ENCODE data around the gene CRMP1.

The CRMP1 gene

DNA sequence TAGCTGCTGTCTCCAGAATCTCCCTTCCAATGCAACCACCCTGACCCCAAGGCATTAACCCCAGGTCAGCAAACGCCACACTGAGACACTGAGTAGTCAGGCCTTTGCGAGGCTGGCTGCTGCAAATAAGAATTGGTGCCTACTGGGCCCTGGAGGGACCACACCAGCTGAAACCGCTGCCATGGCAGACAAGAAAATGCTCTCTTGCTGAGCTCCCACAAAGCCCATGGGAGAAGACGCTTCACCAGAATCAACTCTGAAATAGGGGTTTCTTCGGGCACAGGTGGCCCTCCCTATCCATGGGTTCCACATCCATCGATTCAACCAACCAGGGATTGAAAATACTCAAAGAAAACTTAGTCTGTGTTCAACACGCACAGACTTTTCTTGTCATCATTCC, 26.7 kb upstream of the CRMP1 start:
- no peak for DNase-seq (ENCODE audit: low read depth)

DNA sequence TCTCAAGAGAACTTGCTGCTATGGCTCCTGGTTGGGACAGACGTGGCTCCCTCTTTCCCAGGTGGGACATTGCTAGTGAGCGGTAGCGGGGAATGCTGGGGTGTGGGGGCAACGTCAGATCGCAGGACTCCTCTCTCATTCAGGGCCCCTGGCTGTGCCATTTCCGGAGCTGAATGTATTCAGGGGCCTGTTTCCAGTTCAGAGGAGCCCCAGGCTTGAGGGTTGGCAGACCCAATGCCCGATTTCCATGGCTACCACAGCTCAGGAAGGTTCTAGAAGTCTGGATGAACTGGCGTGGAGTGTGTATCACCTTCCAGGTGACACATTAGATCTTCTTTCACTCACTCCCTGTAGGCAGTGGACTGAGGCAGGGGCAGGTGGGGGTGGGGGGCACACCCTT, 26.2 kb upstream of the CRMP1 start:
- no peak for DNase-seq (ENCODE audit: low read depth)

DNA sequence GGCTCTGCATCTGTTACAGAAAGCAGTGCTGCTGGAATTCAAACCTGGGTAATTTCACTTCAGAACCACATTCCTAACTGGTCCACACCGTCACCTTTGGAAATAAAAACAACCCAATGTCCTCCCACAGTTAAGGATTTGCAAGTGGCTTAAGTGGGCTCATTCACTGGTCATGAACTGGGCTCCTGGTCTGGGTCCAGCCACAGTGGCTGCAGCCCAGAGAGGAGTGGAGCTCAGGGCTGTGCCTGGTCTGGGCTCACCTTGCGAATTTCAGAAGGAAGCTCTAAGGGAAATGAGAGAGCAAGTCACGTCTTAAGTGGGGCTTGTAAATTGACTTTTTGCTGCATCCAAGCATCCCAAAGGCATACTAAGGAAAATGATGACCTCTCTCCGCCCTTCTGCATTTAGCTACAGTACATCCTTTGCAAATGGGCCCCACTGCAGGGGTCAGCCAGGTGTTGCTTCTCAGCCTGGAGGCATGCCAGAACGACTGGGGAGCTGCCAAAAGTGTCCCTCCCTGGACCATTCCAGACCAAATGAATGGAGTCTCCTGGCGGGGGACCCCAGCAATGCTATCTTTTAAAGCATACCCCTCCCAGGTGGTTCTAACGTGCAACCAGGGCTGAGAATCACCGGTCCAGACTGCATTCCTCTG, 25.6 kb upstream of the CRMP1 start:
- DNase-seq (ENCODE audit: low read depth), result no peak

DNA sequence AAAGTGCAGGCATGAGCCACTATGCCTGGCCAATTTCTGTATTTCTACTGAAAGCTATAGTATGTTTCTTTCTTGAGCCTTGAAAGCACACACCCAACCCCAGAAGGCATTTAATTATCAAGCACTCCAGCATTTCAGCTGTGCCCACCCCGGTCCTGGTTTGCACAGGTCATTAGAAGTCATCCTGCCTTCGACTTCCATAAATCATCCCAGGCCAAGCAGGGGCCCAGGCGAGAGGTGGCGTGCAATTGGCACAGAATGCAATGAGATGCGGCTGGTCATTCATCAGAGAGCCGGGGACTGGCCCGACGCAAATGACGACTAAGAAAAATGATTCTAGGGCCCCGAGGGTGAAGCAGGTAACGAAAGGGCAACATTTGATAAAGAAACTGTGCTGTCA, 24.8 kb upstream of the CRMP1 start:
- DNase-seq (ENCODE audit: low read depth), result no peak

DNA sequence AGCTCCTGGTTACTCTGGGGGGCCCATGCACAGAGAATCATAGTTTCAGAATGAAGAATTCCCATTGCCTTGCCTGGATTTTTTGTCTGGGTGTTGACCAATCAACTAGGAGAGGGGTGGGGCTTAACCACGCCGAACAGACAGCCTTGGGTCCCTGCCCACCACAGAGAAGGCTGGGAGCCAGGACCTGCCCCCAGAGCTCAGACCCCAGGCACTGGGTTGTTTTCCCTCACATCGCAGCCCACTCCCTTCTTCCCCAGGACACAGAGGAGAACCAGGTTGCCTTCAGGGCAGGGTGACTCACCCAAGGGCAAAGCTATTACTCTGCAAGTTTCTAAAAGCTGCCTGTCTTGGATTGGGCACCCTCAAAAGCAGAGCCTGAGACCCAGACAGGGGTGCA, 23.3 kb upstream of the CRMP1 start:
- no peak for DNase-seq (ENCODE audit: low read depth)

DNA sequence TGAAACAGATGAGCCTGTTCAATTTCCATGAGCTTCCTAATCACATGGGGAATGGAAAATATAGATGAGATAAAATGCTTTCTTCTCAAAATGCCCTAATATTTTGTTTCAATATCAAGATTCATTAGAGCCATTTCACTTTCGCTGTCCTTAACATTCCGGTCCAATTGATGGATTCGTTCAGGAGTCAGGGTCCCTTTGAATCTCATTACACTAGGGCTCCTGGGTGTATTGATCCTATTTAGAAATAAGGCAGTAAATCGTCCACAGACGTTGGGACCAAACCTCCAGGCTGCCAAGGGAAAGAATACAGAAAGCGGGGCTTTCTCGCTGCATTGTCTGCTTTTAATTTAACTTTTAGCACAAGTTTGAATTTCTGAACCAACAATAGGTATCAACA, 20.6 kb upstream of the CRMP1 start:
- DNase-seq (ENCODE audit: low read depth), result no peak

DNA sequence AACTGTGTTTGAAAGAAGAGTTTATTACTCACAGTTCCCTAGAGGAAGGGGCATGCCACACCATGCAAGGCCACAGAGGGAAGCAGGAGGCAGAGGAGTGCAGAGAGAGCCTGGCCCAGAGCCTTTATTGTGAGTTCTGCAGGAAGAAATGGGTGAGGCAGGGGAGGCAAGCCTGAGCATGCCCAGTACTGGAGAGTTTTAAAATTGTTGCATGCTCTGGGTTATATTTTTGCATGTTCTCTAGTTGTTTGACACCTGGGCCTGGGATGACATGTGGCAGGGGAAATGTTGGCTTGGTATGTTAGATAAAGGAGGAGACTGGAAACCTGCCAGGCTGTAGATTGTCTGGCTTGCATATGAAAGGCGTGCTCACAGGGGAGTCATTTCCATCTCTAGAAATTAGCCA, 19.7 kb upstream of the CRMP1 start:
- DNase-seq (ENCODE audit: low read depth), result no peak

DNA sequence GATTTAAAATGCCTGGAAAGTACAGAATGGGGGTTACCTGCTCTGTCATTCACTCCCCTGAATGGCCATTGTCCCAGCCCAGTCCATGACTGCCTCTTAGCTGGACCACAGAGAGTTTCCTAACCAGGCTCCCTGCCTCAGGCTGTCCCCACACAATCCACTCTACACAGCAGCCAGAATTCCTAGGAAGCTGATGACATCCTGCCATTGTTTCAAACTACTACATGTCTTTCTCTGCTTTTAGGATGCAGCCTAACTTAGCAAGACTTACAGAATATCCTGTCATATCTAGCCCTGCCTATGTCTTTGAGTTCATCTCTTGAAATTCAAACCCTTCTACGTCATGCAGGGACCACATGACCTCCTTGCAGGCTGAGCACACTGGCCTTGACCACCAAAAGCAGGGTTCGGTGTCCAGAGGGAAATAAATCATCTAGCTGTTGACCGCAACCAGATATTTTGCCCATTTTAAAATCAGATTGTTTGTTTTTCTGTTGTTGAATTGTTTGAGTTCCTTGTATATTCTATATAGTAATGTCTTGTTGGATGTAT, 16.1 kb upstream of the CRMP1 start:
- DNase-seq (ENCODE audit: low read depth), result no peak

DNA sequence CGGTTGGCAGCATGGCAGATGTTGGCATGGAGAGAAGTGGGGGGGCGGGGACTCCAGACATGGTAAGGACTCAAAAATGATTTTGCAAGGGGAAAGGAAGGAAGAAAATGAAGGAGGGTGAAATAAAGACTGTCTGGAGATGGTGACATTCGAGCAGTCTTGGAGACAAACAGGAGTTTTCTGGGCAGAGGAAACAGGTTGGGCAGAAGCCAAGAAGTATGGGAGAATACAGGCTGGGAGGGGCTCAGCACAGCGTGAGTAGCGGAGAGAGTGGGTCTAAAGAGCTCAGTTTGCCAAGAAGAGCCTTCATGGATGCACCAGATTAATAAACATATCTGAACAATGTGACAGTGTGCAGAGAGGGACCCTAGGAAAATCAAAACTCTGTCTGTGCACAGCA, 13.3 kb upstream of the CRMP1 start:
- no peak for DNase-seq (ENCODE audit: low read depth)

DNA sequence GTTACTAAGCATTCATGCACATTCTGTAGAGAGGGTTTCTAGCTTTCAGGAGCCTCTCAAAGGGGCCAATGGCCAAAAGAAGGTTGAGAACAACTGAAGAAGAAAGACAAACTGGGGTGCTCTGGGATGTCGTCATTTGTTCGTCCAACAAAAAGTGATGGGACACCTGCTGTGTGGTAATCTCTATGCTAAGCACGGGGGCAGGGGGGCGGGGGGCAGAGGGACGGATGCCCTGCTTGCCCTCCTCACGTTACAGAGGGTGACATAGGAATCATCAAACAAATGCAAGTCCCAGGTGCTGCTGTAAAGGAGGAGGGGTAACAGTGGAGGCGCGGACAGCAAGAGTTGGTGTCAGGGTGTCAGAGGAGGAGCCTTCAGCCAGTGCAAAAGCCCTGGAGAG, 12.8 kb upstream of the CRMP1 start:
- DNase-seq (ENCODE audit: low read depth), result no peak

DNA sequence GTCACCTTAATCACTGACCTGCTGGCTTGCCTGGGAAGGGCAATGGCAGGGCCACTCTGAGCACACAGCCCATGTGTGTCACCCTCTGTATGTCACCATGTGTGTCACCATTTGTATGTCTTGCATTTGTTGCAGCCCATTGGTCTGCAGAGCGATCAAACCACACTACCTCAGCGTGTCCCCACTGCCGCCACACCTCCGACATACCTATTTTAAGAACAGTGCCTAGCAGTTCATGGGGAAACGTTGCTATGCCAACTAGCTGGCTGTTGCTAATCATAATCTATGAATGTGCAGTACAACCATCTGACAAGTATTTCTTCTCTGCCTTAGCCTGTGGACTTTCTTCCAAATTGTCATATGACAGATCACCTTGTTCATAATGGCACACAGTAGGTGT, 8.0 kb upstream of the CRMP1 start:
- DNase-seq (ENCODE audit: low read depth), result no peak

DNA sequence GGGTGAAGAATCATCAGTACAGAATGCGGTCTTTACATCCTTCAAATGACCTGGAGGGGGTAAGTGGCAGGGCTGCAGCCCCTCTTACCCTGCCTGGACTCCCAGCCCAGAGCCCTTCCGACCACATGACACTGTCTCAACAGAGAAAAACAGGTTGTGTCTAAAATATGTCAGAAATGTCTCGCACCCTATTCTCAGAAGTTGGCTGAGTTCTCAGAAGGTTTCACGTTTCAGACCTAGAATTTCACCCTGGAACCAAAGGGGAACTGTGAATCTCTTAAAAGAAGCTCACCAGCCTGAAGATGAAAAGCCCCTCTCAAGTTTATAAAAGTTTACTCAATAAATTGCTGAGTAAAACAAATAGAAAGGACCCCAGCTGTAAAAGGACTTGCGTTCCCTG, 7.0 kb upstream of the CRMP1 start:
- no peak for DNase-seq (ENCODE audit: low read depth)

DNA sequence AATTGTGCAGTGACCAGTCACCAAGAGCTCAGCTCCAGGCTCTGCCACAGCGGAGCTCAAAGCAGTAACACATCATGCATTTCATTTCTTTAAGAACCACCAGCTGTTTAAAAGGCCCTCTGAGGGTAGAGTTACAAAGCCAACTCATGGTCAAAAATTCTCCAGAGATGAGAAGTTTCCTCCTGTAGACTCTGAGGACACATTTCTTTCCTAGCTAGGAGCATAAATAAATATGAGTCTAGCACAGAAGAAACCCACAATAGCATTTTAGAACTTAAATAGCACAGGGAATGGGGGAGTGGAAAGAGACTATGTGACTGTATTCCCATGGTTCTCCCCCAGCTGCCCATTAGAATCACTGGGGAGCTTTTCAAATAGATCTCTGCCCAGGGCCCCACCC, 6.5 kb upstream of the CRMP1 start:
- DNase-seq (ENCODE audit: low read depth), result no peak

DNA sequence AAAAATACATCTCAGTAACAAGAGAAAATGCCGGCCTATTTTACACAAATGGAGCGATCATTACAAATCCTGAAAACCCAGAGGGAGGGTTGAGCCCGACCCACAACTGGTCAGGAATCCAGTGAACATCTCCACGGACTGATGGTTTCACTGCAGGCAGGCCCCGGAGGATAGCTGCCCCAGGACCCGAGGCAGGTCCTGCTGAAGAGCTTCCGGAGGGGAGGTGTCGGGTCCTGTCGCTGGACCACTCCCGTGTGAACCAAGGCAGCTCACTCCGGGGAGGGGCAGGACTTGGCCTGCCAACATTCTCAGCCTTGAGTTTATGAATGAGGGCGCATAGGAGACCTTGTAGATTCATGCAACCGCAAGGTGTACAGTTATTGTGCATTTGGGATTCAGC, 4.8 kb upstream of the CRMP1 start:
- DNase-seq (ENCODE audit: low read depth), result no peak

DNA sequence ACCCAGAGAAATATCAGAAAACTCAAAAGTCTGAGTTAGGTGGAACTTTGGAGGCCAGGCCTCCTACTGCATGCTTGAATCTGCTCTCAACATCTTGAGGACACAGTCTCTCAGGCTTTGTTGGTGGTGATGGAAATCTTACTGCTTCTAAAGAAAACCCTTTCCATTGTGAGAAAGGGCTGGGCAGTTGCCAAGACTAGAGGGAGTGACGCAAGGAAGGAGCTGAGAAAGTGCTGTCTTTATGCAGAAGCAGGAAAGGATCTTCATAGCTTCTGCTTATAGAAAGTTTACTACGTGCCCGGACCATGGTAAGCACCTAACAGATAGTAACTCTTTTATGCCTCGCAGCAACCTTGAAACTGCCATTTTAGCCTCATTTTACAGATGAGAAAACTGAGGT, 2.4 kb upstream of the CRMP1 start:
- no peak for DNase-seq (ENCODE audit: low read depth)

DNA sequence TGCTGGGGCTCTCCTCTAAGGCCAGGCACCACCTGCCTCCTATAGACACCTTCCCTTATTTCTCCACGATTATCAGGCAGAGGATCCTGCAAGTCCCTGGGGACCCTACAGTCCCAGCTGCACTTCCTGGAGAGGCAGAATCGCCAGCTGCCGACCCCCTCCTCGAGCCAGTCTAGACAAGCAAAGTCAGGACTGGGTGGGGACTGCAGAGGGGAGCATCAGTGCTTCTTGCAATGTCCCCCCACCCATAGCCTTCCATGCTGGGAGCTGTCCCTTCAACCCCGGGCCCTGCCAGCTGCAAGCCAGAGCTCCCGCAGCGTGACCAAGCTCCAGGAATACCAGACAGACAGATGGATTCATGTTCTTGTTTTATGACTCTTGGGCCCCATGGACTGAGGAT, 1.4 kb upstream of the CRMP1 start:
- no peak for DNase-seq (ENCODE audit: low read depth)

DNA sequence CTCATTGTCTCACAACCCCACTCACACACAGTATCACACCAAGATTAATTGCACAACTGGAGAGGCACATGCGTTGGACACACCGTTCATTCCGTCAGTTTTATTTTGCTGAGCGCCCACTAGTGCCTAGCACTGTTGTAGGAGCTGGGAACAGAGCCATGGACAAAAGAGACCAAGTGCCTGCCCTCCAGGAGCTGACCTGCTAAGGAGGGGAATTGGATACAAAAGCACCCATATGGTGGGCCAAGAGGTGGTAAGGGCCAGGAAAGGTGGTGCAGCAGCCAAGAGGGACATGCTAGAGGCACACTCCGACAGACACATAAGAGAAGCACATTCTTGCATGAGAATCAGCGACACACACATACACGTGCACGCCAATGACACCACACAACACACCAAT, 705 bp upstream of the CRMP1 start:
- DNase-seq (ENCODE audit: low read depth), result no peak

DNA sequence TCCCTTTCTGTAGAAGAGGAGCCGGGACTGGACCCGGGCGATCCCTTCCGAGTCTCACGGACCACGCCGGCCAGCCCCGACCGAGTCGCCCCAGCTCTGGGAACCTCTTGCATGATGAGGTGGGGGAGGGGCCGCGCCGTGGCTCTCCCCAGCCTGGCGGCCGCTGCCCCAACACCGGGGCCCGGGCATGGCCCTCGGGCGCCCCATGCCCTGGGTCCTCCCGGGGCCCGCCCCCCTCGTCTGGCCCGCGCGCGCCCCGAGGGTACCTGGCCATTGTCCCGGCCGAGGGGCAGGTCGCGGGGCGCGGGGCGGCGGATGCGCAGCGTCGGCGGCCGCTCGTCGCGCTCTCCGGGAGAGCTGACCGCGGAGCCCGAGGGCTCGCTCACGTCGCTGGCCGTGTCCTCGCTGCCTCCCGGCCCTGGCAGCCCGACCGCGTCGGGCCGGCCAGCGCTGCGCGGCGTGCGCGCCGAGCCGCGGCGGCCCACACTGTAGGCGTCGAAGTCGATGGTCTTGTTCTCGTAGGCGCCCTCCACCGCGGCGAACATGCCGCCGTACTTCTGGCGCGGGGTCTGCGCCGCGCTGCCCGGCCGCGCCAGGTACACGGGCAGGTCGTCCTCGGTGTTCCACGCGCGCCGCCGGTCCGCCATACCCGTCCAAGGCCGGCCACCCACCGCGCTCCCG, 423 bp downstream of the CRMP1 start:
- DNase-seq (ENCODE audit: low read depth), result no peak

DNA sequence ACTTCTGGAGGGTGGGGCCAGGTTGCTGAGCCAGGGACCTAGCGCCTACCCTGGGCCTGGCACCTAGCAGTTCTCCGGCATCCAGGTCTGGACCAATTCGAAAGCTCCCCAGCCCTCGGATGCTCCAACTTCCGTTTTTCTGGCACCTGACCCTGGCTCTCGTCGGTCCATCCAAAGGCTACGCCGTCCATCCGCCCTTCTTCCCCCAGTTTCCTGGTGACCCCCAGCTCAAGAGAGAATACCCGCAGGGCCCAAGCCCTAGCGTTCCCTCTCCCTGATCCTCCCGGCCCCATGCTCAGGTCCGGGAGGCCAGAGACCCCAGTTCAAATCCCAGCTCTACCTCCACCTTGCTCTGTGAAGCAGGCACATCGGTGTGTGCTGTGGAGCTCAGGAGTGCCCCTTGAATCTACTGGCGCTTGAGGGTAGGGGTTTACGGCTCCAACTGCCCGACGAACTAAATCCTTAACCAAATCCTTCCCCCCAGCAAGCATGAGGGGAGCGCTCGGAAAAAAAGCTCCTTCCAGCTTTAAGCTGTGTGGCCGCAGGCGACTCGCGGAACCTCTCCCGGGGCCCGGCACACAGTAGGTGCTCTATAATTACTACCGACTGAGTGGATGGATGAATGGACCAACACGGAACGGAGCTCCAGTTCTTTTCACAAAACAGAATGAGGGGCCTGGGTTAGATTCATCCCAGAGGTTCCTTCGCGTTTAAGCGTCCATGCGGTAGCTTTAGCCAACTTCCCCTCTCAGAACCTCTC, 1.1 kb downstream of the CRMP1 start:
- no peak for DNase-seq (ENCODE audit: low read depth)

DNA sequence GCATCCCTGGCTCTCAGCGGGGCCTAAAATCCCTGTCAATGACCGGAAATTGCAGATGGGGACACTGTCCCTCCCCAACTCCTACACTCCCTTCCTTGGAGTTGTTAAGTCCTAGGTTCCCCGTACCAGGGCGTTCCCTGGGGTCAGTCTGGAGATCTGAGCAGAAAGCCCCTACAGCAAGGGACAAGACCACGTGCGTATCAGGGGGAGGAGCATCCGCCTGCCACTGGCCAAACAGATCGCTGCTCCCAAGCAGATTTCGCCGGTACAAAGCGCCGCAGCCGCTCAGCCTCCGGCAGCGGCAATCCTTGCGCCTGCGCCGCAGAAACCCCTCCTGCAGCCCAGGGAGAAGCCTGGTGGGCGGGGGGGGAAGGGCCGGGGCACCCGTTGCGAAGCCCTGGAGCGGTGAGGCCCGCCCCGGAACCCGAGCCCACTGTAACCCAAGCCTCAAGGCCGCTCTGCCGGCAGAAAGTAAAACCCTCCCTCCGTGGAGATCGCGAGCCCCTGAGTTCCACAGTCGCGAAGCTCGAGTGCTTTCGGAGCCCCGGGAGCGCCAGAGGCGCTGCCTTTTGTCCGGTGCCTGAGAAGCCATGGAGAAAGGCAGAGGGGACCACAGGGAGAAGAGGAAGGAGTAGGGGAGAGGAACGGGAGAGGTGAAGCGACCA, 2.7 kb downstream of the CRMP1 start:
- DNase-seq (ENCODE audit: low read depth), result no peak

DNA sequence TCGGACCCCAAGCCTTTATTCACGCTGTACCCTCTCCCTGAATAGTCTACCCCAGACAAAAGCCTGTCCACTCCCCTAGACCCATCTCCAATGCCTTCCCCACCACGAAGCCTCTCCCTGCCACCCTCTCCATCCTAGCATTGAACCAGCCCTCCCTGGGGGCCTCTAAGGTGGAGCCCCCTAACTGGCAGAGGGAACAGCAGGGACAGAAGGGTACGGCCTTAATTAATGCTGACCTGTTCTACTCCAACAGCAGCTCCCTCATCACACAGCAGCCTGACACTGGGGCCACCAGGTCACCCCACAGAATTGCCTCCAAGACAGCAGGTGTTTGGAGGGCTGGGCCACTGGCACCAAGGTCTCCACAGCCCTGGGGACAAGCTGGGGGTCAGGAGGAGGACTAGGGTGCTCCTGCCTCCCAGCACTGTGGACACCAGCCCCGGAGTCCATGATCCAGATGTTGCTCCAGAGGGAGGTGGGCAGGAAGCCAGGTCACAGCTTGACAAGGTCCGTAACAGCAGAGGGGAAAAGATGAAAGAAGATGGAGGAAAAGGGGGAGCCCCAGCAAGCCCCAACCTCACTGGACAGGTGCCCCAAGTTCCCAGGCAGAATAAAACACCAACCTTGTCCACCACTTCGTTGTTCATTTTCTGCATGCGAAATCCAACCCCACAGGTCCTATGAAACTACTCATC, 3.7 kb downstream of the CRMP1 start:
- DNase-seq (ENCODE audit: low read depth), result no peak

Measured in fibroblast of the conjunctiva (primary cell).